ENCODE data around the gene RERE. TPM values are rescaled to one million over a fixed set of nuclear protein-coding genes. Genes with fewer than 3 reads are reported as not detected.
"Not testable (repeated sequence)": the region's sequence is repeated elsewhere in the genome, so short reads cannot be mapped to it uniquely, and the experiment has no call there.

Gene RERE
- total RNA-seq, 2 experiments from 2014 or later: 96.6 to 101 TPM

GRCh38 chr1:8517661-8518489 is 299.6 kb downstream of the RERE start:
- ChIA-PET CTCF (no interaction called here), POLR2A (interaction anchor here (0.9 kb wide), 1 partner anchor 7 kb away, joined by 3 read pairs; no protein-coding TSS in a partner anchor)
- Mint-ChIP-seq H3K4me1 (peaks cover 33% of the 10 kb centered on the region), H3K4me3 (no peak overlapping the region), H3K27ac (no peak overlapping the region), H3K27me3 (no peaks in the 10 kb centered on the region), H3K36me3 (ENCODE audit: low read depth) (peaks cover 14% of the 10 kb centered on the region), H3K9me3 (no peaks in the 10 kb centered on the region)
- DNase-seq: no peak

- H3K4me3 Mint-ChIP-seq: no peak overlapping the region
- H3K27me3 Mint-ChIP-seq: no peaks in the 10 kb centered on the region
- peaks cover 36% of the 10 kb centered on the region for H3K4me1 Mint-ChIP-seq
Measured at GRCh38 chr1:8516793-8517556, 300.5 kb downstream of the RERE start.

GRCh38 chr1:8516278-8516777 is 301.1 kb downstream of the RERE start:
- peaks cover 14% of the 10 kb centered on the region for H3K36me3 Mint-ChIP-seq (ENCODE audit: low read depth)
- POLR2A ChIA-PET: no interaction called here
- H3K27me3 Mint-ChIP-seq: no peaks in the 10 kb centered on the region
- no peak overlapping the region for H3K27ac Mint-ChIP-seq
- H3K9me3 Mint-ChIP-seq: no peaks in the 10 kb centered on the region
- peaks cover 38% of the 10 kb centered on the region for H3K4me1 Mint-ChIP-seq
- H3K4me3 Mint-ChIP-seq: no peak overlapping the region
- CTCF ChIA-PET: interaction anchor here (2.7 kb wide), 1 partner anchor 9 kb away, joined by 8 read pairs; no protein-coding TSS in a partner anchor
- no peak for DNase-seq

More at GRCh38 chr1:8516793-8517556, 300.5 kb downstream of the RERE start:
- H3K27ac Mint-ChIP-seq: no peak overlapping the region
- H3K36me3 Mint-ChIP-seq (ENCODE audit: low read depth): peaks cover 14% of the 10 kb centered on the region
- no peak for DNase-seq
- ChIA-PET CTCF (no interaction called here), POLR2A (interaction anchor here (0.9 kb wide), 1 partner anchor 8 kb away, joined by 3 read pairs; no protein-coding TSS in a partner anchor)
- no peaks in the 10 kb centered on the region for H3K9me3 Mint-ChIP-seq

GRCh38 chr1:8512504-8512903 is 304.9 kb downstream of the RERE start:
- Mint-ChIP-seq H3K4me1 (peaks cover 47% of the 10 kb centered on the region), H3K27ac (peak overlapping the region; percentile 13), H3K27me3 (no peaks in the 10 kb centered on the region), H3K9me3 (no peaks in the 10 kb centered on the region), H3K36me3 (ENCODE audit: low read depth) (peaks cover 16% of the 10 kb centered on the region), H3K4me3 (no peak overlapping the region)
- peak; percentile 17 for DNase-seq
- CTCF ChIA-PET: no interaction called here
- POLR2A ChIA-PET: interaction anchor here (1.0 kb wide), 1 partner anchor 14 kb away, joined by 3 read pairs; no protein-coding TSS in a partner anchor

- peaks cover 37% of the 10 kb centered on the region for H3K4me1 Mint-ChIP-seq
- no peaks in the 10 kb centered on the region for H3K27me3 Mint-ChIP-seq
- peak overlapping the region; percentile 61 for H3K27ac Mint-ChIP-seq
- no peaks in the 10 kb centered on the region for H3K9me3 Mint-ChIP-seq
- H3K4me3 Mint-ChIP-seq: peak overlapping the region; percentile 61
- peaks cover 23% of the 10 kb centered on the region for H3K36me3 Mint-ChIP-seq (ENCODE audit: low read depth)
- ChIA-PET POLR2A (interaction anchor here (0.7 to 2.1 kb wide), 6 partner anchors 15 to 338 kb away, joined by 3 to 8 read pairs (median 3); no protein-coding TSS in a partner anchor), CTCF (interaction anchor here (0.9 to 1.5 kb wide), 3 partner anchors 15 to 164 kb away, joined by 3 to 5 read pairs (median 3); no protein-coding TSS in a partner anchor)
- peak; percentile 29 for DNase-seq
Measured at GRCh38 chr1:8510041-8510823, 307.2 kb downstream of the RERE start.

GRCh38 chr1:8509579-8509978 is 307.9 kb downstream of the RERE start:
- peak overlapping the region; percentile 61 for H3K4me3 Mint-ChIP-seq
- peaks cover 22% of the 10 kb centered on the region for H3K36me3 Mint-ChIP-seq (ENCODE audit: low read depth)
- ChIA-PET POLR2A (interaction anchor here (1.3 to 2.1 kb wide), 2 partner anchors 16 to 30 kb away, joined by 3 to 8 read pairs; no protein-coding TSS in a partner anchor), CTCF (interaction anchor here (0.9 to 1.5 kb wide), 2 partner anchors 15 to 164 kb away, joined by 3 read pairs; no protein-coding TSS in a partner anchor)
- peak overlapping the region; percentile 61 for H3K27ac Mint-ChIP-seq
- DNase-seq: no peak
- H3K9me3 Mint-ChIP-seq: no peaks in the 10 kb centered on the region
- H3K27me3 Mint-ChIP-seq: no peaks in the 10 kb centered on the region
- H3K4me1 Mint-ChIP-seq: peaks cover 37% of the 10 kb centered on the region

GRCh38 chr1:8506995-8507615 is 310.3 kb downstream of the RERE start:
- no peak for DNase-seq
- POLR2A ChIA-PET: no interaction called here
- Mint-ChIP-seq H3K9me3 (no peaks in the 10 kb centered on the region), H3K4me3 (no peak overlapping the region), H3K27me3 (no peaks in the 10 kb centered on the region), H3K36me3 (ENCODE audit: low read depth) (peaks cover 16% of the 10 kb centered on the region), H3K4me1 (peaks cover 21% of the 10 kb centered on the region), H3K27ac (no peak overlapping the region)
- CTCF ChIA-PET: interaction anchor here (0.6 kb wide), 1 partner anchor 189 kb away, joined by 3 read pairs; no protein-coding TSS in a partner anchor

- Mint-ChIP-seq H3K36me3 (ENCODE audit: low read depth) (peaks cover 16% of the 10 kb centered on the region), H3K4me3 (no peak overlapping the region), H3K27me3 (no peaks in the 10 kb centered on the region), H3K9me3 (no peaks in the 10 kb centered on the region), H3K27ac (no peak overlapping the region), H3K4me1 (peaks cover 18% of the 10 kb centered on the region)
- DNase-seq: no peak
- ChIA-PET POLR2A (no interaction called here), CTCF (interaction anchor here (0.6 kb wide), 1 partner anchor 189 kb away, joined by 3 read pairs; no protein-coding TSS in a partner anchor)
Measured at GRCh38 chr1:8506456-8506855, 311.0 kb downstream of the RERE start.

- Mint-ChIP-seq H3K27ac (no peak overlapping the region), H3K27me3 (no peaks in the 10 kb centered on the region)
Measured at GRCh38 chr1:8503842-8504241, 313.6 kb downstream of the RERE start.

GRCh38 chr1:8502949-8503348 is 314.5 kb downstream of the RERE start:
- POLR2A ChIA-PET, H3K27me3 Mint-ChIP-seq, H3K27ac Mint-ChIP-seq, H3K4me3 Mint-ChIP-seq, H3K4me1 Mint-ChIP-seq, H3K9me3 Mint-ChIP-seq, CTCF ChIA-PET, DNase-seq: not testable (repeated sequence)
- peaks cover 16% of the 10 kb centered on the region for H3K36me3 Mint-ChIP-seq (ENCODE audit: low read depth)

More at GRCh38 chr1:8503842-8504241, 313.6 kb downstream of the RERE start:
- ChIA-PET POLR2A (no interaction called here), CTCF (no interaction called here)
- no peaks in the 10 kb centered on the region for H3K9me3 Mint-ChIP-seq
- DNase-seq: no peak
- H3K4me1 Mint-ChIP-seq: no peaks in the 10 kb centered on the region
- H3K36me3 Mint-ChIP-seq (ENCODE audit: low read depth): peaks cover 16% of the 10 kb centered on the region
- no peak overlapping the region for H3K4me3 Mint-ChIP-seq

GRCh38 chr1:8497210-8497819 is 320.1 kb downstream of the RERE start:
- POLR2A ChIA-PET: no interaction called here
- DNase-seq: no peak
- Mint-ChIP-seq H3K27me3 (no peaks in the 10 kb centered on the region), H3K27ac (no peak overlapping the region), H3K36me3 (ENCODE audit: low read depth) (peaks cover 47% of the 10 kb centered on the region), H3K4me3 (no peak overlapping the region), H3K4me1 (peaks cover 16% of the 10 kb centered on the region), H3K9me3 (no peaks in the 10 kb centered on the region)
- CTCF ChIA-PET: no interaction called here

- peaks cover 16% of the 10 kb centered on the region for H3K4me1 Mint-ChIP-seq
- H3K36me3 Mint-ChIP-seq (ENCODE audit: low read depth): peaks cover 47% of the 10 kb centered on the region
- H3K9me3 Mint-ChIP-seq: no peaks in the 10 kb centered on the region
- no peak for DNase-seq
- POLR2A ChIA-PET: no interaction called here
- no peak overlapping the region for H3K4me3 Mint-ChIP-seq
- H3K27ac Mint-ChIP-seq: peak overlapping the region; percentile 51
- H3K27me3 Mint-ChIP-seq: no peaks in the 10 kb centered on the region
- CTCF ChIA-PET: no interaction called here
Measured at GRCh38 chr1:8496473-8496872, 321.0 kb downstream of the RERE start.

Measured in activated CD4-positive, alpha-beta memory T cell treated with anti-CD3 and anti-CD28 coated beads, Interleukin-2, amount 10 ng/mL, durations not matched to agents 7 days and 5 days (primary cell).